Ishikawa (cell line): ENCODE measurements around the gene TNFRSF8.

Source experiments
- CEBPB ChIP-seq: IDR thresholded peaks from 2 replicates; pipeline ENCODE4 v1.6.1; 2012
- CREB1 ChIP-seq: IDR thresholded peaks from 2 replicates; pipeline ENCODE4 v1.6.1; 2012; ENCODE audit warnings: low read depth
- EGR1 ChIP-seq: IDR thresholded peaks from 2 replicates; pipeline ENCODE4 v1.6.1; 2012
- EP300 ChIP-seq: IDR thresholded peaks from 2 replicates; pipeline ENCODE4 v1.6.1; 2012; ENCODE audit warnings: borderline replicate concordance
- FOXM1 ChIP-seq: IDR thresholded peaks from 2 replicates; pipeline ENCODE4 v1.6.1; 2012; ENCODE audit warnings: low read depth, borderline replicate concordance
- NFIC ChIP-seq: IDR thresholded peaks from 2 replicates; pipeline ENCODE4 v1.6.1; 2012
- RAD21 ChIP-seq: IDR thresholded peaks from 2 replicates; pipeline ENCODE4 v1.6.1; 2012; ENCODE audit warnings: low read depth
- REST ChIP-seq: IDR thresholded peaks from 2 replicates; pipeline ENCODE4 v1.6.1; 2012; ENCODE audit warnings: low read depth, mild to moderate bottlenecking
- TAF1 ChIP-seq: IDR thresholded peaks from 2 replicates; pipeline ENCODE4 v1.6.1; 2012; ENCODE audit warnings: low read depth, mild to moderate bottlenecking
- TCF12 ChIP-seq: IDR thresholded peaks from 2 replicates; pipeline ENCODE4 v1.6.1; 2012; ENCODE audit warnings: low read depth
- TEAD4 ChIP-seq: IDR thresholded peaks from 2 replicates; pipeline ENCODE4 v1.6.1; 2012
- YY1 ChIP-seq: IDR thresholded peaks from 2 replicates; pipeline ENCODE4 v1.6.1; 2012; ENCODE audit warnings: low read depth
- ZBTB7A ChIP-seq: IDR thresholded peaks from 2 replicates; pipeline ENCODE4 v1.6.1; 2012; ENCODE audit warnings: low read depth
- TF ChIP-seq, protein P1 (sequence below): IDR thresholded peaks from 2 replicates; pipeline ENCODE4 v1.6.1; 2012
- TF ChIP-seq, protein P2 (sequence below): IDR thresholded peaks from 2 replicates; pipeline ENCODE4 v1.6.1; 2012

The TNFRSF8 gene

GRCh38 chr1:12073796-12074195 is 10.7 kb downstream of the TNFRSF8 start:
- TF ChIP-seq TAF1 (no peak), RAD21 (no peak), TCF12 (no peak), YY1 (no peak), REST (no peak), ZBTB7A (no peak), FOXM1 (no peak), TEAD4 (no peak), NFIC (no peak), EGR1 (no peak), CEBPB (no peak)
- TF ChIP-seq, protein P1, sequence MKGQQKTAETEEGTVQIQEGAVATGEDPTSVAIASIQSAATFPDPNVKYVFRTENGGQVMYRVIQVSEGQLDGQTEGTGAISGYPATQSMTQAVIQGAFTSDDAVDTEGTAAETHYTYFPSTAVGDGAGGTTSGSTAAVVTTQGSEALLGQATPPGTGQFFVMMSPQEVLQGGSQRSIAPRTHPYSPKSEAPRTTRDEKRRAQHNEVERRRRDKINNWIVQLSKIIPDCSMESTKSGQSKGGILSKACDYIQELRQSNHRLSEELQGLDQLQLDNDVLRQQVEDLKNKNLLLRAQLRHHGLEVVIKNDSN = no peak
- TF ChIP-seq, protein P2, sequence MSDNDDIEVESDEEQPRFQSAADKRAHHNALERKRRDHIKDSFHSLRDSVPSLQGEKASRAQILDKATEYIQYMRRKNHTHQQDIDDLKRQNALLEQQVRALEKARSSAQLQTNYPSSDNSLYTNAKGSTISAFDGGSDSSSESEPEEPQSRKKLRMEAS = no peak

GRCh38 chr1:12075195-12076114 is 12.4 kb downstream of the TNFRSF8 start:
- TF ChIP-seq, protein P1 = no peak
- TF ChIP-seq ZBTB7A (no peak), REST (no peak)

GRCh38 chr1:12076425-12077005 is 13.4 kb downstream of the TNFRSF8 start:
- TF ChIP-seq, protein P1 = no peak
- TF ChIP-seq REST (no peak), EGR1 (no peak), FOXM1 (no peak), RAD21 (no peak), TEAD4 (no peak), ZBTB7A (no peak), YY1 (no peak), TAF1 (no peak), TCF12 (no peak), EP300 (no peak), NFIC (no peak), CREB1 (no peak), CEBPB (no peak)
- TF ChIP-seq, protein P2 = no peak

- TF ChIP-seq RAD21 (no peak), YY1 (no peak), ZBTB7A (no peak), REST (no peak), NFIC (no peak), TEAD4 (no peak)
- TF ChIP-seq, protein P2 = no peak
Measured at GRCh38 chr1:12078575-12078937, 15.5 kb downstream of the TNFRSF8 start.
